Activated naive CD8-positive, alpha-beta T cell treated with anti-CD3 and anti-CD28 coated beads for 36 hours (primary cell): Measurements from ENCODE around the gene FN3K. TPM values are rescaled to one million over a fixed set of nuclear protein-coding genes. Genes with fewer than 3 reads are reported as not detected.

Experiments
- DNase-seq: peaks from one replicate; pipeline ENCODE4 v3.0.0; 2021
- H3K27ac Mint-ChIP-seq: one replicate; pipeline ENCODE4 v1.8.0; 2022; ENCODE audit warnings: mild to moderate bottlenecking, moderate library complexity, mixed read lengths
- H3K27me3 Mint-ChIP-seq: one replicate; pipeline ENCODE4 v1.8.0; 2022; ENCODE audit warnings: mild to moderate bottlenecking, mixed read lengths
- H3K36me3 Mint-ChIP-seq: one replicate; pipeline ENCODE4 v1.8.0; 2021; ENCODE audit warnings: mild to moderate bottlenecking, mixed read lengths
- H3K4me1 Mint-ChIP-seq: one replicate; pipeline ENCODE4 v1.8.0; 2021; ENCODE audit warnings: mixed read lengths
- H3K4me3 Mint-ChIP-seq: one replicate; pipeline ENCODE4 v1.8.0; 2022; ENCODE audit warnings: mild to moderate bottlenecking, moderate library complexity, mixed read lengths
- H3K9me3 Mint-ChIP-seq: one replicate; pipeline ENCODE4 v1.8.0; 2022; ENCODE audit warnings: mixed read lengths
- total RNA-seq, 2 experiments: library from RNA; stranded (reverse); gene quantifications; one replicate each; pipeline ENCODE4 v1.2.3, GENCODE V29; 2021

FN3K gene
- total RNA-seq, 2 experiments from 2014 or later: 2.4 to 2.5 TPM

DNA sequence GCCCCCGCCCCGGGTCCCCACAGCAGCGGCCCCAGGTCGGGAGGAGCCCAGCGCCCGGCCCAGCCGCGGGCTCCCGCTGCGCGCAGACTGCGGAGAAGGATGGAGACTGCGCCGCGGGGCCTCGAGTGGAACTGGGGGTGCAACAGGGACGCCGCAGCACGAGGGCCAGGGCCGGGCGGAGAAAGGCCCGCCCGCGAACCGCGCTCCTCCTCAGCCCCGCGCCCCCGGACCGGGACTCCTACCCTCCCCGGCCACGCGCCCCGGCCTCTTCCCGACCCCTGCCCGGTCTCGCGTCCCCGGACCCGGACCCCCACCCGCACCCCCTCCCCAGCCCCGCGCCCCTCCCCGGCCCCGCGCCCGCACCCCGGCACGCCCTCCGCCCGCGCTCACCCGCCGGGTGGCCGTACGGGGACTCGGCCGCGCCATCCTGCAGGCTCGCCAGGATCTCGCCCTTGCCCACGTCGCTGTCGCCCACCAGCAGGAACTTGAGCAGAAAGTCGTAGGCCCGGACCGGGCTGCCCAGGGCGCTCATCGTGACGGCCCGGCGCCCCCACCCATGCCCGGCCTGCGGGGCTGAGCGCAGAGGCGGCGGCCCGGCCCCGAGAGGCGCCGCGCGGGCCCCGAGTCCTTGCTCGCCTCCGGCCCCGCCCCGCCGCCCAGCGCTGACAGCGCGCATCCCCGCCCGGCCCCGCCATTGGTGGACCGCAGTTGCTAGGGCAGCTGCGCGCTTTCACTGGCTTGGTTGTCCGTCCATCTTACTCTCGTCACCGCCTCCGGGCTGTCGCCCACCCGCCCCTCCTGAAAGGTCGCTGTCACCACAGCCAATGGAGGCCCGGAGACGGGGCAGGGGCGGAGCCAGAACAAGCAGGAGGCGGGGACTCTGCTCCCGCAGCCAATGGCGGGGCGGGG lies 37.1 kb upstream of the FN3K start, which contains the start of gene RAB40B:
TSS of gene RAB40B (minus strand) at position 634 of the 909 bp plus-strand sequence. CDS start at position 532, 102 bp downstream.
- Mint-ChIP-seq H3K36me3 (peaks cover 7% of the 10 kb centered on the region), H3K4me3 (peak within 1 kb of the TSS; percentile 69), H3K4me1 (peaks cover 7% of the 10 kb centered on the region), H3K9me3 (peaks cover 13% of the 10 kb centered on the region), H3K27me3 (peaks cover 8% of the 10 kb centered on the region), H3K27ac (no peak within 1 kb of the TSS)
- DNase-seq: peak; percentile 98

DNA sequence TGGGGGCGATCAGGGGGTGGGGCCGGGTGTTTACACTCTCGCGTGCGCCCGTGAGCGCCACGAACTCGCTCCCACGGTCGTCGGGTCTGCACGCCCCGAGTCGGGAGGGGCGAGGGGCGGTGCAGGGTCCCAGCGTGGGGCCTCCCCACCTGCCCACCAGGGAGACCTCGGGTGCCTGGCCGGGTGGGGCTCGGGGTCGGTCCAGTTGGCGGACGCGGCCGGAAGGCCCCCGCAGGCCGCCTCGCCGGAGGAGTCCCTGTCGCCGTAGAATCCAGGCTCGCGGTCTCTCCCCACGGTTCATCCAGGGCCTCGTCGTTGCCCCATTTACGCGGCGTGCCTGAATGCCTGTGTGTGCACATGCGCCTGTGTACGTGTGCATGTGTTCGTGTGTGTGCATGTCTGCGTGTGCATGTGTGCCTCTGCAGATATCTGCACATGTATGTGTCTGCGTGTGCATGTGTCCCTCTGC lies 36.4 kb upstream of the FN3K start:
- Mint-ChIP-seq H3K4me1 (peaks cover 7% of the 10 kb centered on the region), H3K4me3 (peak overlapping the region; percentile 69), H3K36me3 (peaks cover 7% of the 10 kb centered on the region), H3K27ac (no peak overlapping the region), H3K9me3 (peaks cover 12% of the 10 kb centered on the region), H3K27me3 (peaks cover 8% of the 10 kb centered on the region)
- DNase-seq: no peak

DNA sequence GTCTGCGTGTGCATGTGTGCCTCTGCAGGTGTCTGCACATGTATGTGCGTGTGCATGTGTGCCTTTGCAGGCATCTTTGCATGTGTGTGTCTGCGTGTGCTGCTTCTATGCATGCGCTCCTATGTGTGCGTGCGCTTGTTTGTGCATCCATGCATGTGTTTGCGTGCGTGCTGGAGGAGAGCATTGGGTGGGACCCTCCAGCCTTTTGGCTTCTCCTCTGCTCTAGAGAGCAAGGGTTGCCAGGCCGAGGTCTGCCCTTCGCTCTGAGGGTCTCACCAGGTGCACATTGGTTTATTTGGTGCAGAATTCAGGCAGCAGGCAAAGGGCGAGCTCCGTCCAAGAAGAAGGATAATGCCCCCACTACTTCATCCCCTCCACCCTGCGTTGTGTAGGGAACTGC lies 35.9 kb upstream of the FN3K start:
- H3K36me3 Mint-ChIP-seq: peaks cover 3% of the 10 kb centered on the region

DNA sequence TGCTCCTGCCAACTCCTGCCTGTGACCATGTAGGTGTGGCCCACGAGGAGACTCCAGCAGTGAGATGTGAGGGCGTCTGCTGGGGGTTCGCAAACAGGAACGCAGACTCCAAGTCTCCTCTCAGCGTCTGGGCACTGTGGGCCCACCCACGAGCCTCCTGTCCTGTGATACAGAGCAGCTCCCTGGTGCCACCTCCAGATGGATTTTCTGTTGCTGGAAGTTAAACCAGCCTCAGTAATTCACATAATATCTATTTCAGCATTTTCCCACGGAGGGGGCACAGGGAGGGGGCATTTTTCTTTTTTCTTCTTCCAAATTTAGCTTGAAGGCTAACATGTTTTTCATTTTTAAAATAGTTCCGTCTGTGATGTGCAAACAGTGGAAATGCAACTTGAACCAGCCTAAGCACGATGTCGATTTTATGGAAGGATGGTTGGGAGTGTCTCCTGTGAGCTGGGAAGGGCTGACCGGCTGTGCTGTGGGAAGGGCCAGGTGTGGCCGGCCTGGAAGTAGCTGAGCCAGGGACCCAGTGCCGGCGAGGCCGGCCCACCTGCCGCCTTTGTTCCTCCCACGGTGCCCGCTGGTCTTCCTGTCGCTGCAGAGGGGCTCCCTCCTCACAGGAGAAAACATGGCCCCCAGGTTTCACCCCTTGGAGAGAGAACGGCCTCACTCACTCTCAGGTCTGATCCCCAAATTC lies 33.0 kb upstream of the FN3K start:
- no peaks in the 10 kb centered on the region for H3K36me3 Mint-ChIP-seq
- H3K27ac Mint-ChIP-seq: no peak overlapping the region
- H3K9me3 Mint-ChIP-seq: no peaks in the 10 kb centered on the region
- DNase-seq: no peak
- peaks cover under 1% of the 10 kb centered on the region for H3K27me3 Mint-ChIP-seq
- H3K4me3 Mint-ChIP-seq: no peak overlapping the region
- peaks cover 3% of the 10 kb centered on the region for H3K4me1 Mint-ChIP-seq

More for the DNA sequence above, 35.9 kb upstream of the FN3K start:
- Mint-ChIP-seq H3K9me3 (peaks cover 8% of the 10 kb centered on the region), H3K27ac (no peak overlapping the region), H3K27me3 (peaks cover 8% of the 10 kb centered on the region), H3K4me3 (peak overlapping the region; percentile 69), H3K4me1 (peaks cover 7% of the 10 kb centered on the region)
- no peak for DNase-seq

DNA sequence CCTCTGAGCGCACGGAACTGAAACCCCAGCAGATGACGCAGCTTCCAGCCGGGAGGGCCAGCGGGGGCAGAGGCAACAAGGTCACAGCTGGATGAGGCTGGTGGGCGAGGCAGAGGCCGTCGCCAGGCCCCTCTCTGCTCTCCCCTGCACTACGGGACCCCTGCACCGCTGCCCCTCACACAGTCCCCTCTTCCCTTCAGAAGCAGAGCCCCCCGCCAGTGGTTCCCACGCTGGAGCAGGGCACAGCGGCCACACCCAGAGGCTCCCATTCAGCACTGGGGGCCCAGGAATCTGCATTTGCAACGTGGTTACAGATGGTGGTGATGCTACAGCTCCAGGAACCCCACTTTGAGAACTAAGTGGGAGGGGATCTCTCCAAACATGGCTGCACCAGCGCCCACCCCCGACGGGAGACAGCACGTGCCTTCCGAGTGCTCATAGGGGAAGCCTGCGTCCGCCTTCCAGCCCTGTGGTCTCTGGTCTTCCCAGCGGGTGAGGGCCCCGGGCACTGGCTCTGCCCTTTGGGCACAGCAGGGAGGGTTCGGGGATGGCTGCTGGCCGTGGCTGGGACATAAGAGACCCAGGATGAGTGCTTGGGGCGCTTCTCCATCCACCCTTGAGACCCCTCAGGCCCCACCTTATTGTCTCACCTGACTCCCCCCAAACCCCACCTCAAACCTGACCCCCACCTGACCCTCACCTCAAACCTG lies 32.2 kb upstream of the FN3K start:
- H3K4me3 Mint-ChIP-seq: no peak overlapping the region

DNA sequence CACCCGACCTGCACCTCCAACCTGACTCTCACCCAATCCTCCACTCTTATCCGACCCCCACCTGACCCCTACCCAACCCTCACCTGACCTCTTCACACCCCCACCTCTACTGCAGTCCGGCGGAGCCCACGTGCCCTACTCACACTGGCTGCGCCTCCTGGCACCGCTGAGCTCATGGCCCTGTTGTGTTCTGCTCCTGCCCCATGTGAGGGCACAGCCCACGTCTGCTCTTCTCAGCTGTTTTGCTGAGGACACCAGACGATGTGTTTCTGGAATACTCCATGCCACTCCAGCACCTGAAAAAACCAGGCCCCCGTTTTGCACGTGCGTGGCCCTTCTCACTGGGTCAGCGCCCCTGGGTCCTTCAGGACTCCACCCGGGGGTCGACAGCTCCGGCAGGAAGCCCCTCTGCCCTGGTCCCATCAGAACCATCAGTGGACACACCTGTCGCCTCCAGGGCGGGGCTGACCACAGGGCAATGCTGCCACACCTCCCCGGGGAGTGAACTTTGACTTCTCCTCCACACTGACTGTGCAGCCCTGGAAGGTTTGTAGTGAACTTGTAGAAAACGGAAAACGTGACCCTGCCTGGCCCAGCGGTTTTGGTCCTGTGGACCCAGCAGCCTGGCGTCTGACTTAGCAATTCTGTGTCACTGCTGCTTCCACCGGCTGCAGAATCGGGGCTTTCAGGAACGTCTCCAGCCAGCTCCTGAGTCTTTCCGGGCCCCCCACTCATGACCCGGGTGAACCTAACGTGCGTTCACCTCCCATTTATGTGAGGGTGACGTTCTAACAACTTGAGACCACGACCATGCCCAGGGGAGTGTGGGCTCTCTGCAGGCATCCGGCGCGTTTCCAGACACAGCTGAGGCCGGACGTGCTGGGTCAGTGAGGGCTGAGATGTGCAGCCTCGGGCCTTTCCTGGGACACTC lies 31.2 kb upstream of the FN3K start:
- H3K27ac Mint-ChIP-seq: no peak overlapping the region
- no peaks in the 10 kb centered on the region for H3K36me3 Mint-ChIP-seq
- no peak for DNase-seq
- no peak overlapping the region for H3K4me3 Mint-ChIP-seq
- H3K9me3 Mint-ChIP-seq: no peaks in the 10 kb centered on the region
- H3K4me1 Mint-ChIP-seq: peaks cover 1% of the 10 kb centered on the region
- no peaks in the 10 kb centered on the region for H3K27me3 Mint-ChIP-seq

More for the DNA sequence above, 32.2 kb upstream of the FN3K start:
- H3K27me3 Mint-ChIP-seq: no peaks in the 10 kb centered on the region
- no peak overlapping the region for H3K27ac Mint-ChIP-seq
- DNase-seq: no peak
- H3K9me3 Mint-ChIP-seq: no peaks in the 10 kb centered on the region
- H3K4me1 Mint-ChIP-seq: peaks cover 3% of the 10 kb centered on the region
- H3K36me3 Mint-ChIP-seq: no peaks in the 10 kb centered on the region

DNA sequence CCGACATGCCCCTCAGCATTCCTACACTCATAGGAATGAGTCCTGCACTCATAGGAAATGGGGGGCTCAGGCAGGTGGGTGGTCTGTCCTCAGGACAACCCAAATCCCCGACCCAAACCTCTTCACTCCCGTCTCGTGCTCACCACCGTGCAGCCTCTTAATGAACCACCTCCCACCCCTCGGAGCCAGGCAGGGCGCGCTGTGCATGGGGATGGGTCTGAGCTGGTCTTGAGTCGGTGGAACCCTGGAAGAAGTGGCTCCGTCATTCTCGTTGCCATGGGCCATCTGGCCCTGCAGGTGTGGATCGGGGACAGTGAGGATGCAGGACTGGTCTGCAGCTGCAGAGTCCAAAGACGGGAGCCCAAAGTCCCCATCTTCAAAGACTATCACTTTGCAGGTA lies 30.5 kb upstream of the FN3K start:
- H3K27me3 Mint-ChIP-seq: no peaks in the 10 kb centered on the region
- no peak for DNase-seq
- no peaks in the 10 kb centered on the region for H3K9me3 Mint-ChIP-seq
- H3K4me1 Mint-ChIP-seq: no peaks in the 10 kb centered on the region
- no peaks in the 10 kb centered on the region for H3K36me3 Mint-ChIP-seq
- no peak overlapping the region for H3K4me3 Mint-ChIP-seq
- no peak overlapping the region for H3K27ac Mint-ChIP-seq

DNA sequence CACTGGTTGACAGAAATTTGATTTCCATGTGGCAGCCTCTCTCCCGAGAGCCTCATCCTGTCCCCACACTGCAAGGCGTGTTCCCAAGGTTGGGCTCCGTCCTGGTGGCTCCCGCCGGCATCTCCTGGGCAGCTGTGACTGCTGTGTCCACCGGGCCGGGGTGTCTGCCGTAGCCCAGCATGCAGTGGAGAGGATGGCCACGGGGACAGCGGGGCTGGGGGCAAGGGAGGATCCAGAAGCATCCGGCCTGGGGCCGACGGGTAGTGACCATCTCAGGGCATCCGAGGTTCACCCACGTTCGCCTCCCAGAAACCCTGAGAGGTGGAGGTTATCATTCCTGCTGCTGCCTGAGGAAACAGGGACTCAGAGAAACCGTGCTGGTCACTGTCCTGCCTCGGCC lies 29.7 kb upstream of the FN3K start:
- H3K9me3 Mint-ChIP-seq: no peaks in the 10 kb centered on the region
- no peaks in the 10 kb centered on the region for H3K4me1 Mint-ChIP-seq
- H3K27ac Mint-ChIP-seq: no peak overlapping the region
- no peaks in the 10 kb centered on the region for H3K36me3 Mint-ChIP-seq
- no peaks in the 10 kb centered on the region for H3K27me3 Mint-ChIP-seq
- no peak for DNase-seq
- H3K4me3 Mint-ChIP-seq: no peak overlapping the region

DNA sequence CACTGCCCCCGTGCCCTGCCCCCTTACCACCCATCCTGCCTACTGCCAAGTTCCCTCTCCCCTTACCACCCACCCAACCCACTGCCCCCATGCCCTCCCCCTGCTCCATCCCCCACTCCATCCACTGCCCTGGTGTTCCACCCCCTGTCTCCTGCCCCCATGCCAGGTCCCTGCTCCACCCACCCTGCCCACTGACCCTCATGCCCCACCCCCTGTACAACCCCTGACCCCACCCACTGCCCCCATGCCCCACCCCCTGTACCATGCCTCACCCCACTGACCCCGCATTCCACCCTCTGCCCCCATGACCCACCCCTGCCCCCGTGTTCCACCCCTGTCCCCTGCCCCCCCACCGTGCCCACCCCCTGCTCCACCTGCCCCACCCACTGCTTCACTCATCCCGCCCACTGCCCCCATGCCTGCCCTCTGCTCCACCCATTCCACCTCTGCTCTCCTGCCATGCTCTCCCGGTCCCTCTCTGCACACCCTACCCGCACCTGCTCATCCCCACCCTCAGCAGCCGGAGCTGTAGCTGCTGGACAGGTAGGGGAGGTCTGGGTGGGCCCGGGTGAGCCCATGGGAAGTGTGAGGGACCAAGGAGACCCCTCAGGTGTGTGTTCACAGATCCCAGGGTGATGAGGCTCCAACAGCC lies 26.3 kb upstream of the FN3K start:
- no peak overlapping the region for H3K27ac Mint-ChIP-seq
- DNase-seq: no peak
- no peaks in the 10 kb centered on the region for H3K4me1 Mint-ChIP-seq
- no peaks in the 10 kb centered on the region for H3K36me3 Mint-ChIP-seq
- H3K4me3 Mint-ChIP-seq: no peak overlapping the region
- H3K9me3 Mint-ChIP-seq: no peaks in the 10 kb centered on the region
- H3K27me3 Mint-ChIP-seq: peaks cover 4% of the 10 kb centered on the region

DNA sequence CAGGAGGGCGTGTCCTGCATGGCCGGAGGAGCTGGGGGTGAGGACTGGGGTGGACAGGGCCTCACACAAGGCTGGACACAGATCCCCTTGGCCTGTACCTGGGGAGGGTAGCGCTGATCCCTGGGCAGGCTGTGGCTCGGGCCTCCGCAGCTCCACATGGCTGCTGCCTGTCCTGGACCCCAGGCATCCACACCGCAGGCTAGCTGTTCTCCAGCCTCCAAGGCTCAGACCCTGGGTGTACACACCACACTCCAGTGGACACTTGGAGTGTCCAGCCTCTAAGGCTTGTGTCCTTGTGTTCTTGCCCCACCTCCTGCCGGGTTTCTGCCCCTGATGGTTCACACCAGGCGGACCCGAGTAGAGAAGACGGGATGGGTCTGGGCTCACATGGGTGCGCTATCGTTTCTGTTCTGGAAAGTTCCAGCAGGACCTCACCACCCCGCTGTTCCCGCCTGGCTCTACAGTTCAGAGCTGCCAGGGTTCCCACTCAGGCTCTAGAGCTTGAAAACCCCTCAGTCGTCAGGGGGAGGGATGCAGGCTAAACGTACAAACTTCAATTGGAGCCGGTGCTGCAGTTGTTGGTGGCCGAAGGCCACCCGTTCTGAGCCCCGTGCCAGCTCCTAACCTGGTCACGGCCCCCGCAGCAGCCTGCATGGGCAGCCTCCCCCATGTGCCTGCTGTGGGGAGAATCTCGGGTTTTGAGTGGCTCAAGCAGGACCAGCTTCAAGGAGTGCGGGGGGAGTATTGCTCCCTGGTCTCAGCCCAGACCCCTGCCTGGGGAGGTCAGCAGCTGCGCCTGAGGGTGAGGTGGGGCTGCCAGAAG lies 25.5 kb upstream of the FN3K start:
- Mint-ChIP-seq H3K4me1 (no peaks in the 10 kb centered on the region), H3K27ac (no peak overlapping the region), H3K36me3 (no peaks in the 10 kb centered on the region), H3K27me3 (peaks cover 4% of the 10 kb centered on the region), H3K4me3 (no peak overlapping the region), H3K9me3 (no peaks in the 10 kb centered on the region)
- DNase-seq: no peak

DNA sequence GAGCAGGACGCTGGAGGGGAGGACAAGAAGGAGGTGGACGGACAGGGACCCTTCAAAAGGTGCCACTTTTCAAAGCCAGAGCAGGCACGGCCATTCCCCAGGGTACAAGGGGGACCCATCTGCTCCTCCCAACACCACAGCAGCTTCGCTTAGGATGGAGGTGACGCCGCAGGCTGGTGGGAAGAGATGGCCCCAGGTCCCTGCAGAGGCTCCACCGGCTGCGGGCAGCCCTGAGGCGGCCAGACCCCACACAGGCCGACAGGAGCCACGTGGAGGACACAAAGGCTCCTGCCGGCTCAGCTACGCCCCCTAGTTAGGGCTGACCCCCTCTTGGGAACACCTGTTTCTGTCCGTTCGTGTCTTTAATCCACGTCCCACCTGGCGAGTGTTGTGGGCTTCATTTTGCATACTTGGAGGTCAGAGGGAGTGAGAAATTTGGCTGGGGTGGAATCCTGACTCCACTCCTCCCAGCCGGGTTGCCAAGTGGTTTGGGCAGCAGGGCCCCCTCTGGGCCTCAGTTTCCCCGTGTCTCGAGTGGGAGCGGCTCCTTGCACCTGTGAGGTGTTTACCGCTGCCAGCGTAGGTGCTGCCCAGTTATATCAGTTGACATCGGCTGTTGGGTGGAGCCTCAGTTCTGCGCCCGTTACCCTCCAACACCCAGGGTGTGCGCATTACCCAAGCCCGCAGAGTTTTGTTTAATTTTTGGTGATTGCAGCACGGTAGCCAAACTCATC lies 24.7 kb upstream of the FN3K start:
- H3K4me3 Mint-ChIP-seq: no peak overlapping the region
- no peaks in the 10 kb centered on the region for H3K36me3 Mint-ChIP-seq

DNA sequence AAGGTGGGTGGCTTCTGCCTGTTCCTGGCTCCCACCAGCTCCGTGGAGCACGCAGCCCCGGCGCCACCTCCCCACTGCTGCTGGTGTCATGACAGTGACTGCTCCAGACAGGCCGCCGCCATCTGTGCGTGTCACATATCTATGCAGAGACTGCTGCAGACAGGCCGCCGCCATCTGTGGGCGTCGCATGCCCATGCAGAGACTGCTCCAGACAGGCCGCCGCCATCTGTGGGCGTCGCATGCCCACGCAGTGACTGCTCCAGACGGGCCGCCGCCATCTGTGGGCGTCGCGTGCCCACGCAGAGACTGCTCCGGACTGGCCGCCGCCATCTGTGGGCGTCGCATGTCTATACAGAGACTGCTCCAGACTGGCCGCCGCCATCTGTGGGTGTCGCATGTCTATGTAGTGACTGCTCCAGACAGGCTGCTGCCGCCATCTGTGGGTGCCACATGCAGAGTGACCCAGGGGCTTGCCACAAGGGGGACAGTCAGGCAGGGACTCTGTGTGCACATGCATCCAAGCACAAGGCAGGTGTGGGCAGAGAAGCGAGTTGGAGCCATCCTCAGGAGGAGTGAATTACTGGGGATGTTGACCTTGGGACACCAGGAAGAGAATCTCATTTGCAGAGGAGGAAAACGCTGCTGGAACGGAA lies 22.2 kb upstream of the FN3K start:
- Mint-ChIP-seq H3K36me3 (peaks cover 2% of the 10 kb centered on the region), H3K4me1 (peaks cover 11% of the 10 kb centered on the region), H3K9me3 (no peaks in the 10 kb centered on the region), H3K27me3 (peaks cover 4% of the 10 kb centered on the region), H3K4me3 (no peak overlapping the region), H3K27ac (no peak overlapping the region)
- no peak for DNase-seq

More for the DNA sequence above, 24.7 kb upstream of the FN3K start:
- H3K27ac Mint-ChIP-seq: no peak overlapping the region
- DNase-seq: no peak
- H3K4me1 Mint-ChIP-seq: no peaks in the 10 kb centered on the region
- H3K27me3 Mint-ChIP-seq: peaks cover 4% of the 10 kb centered on the region
- no peaks in the 10 kb centered on the region for H3K9me3 Mint-ChIP-seq
